ENCODE results near the gene TADA2A. TPM values are rescaled to one million over a fixed set of nuclear protein-coding genes. Genes with fewer than 3 reads are reported as not detected.

Gene TADA2A
- total RNA-seq, 1 experiment from 2014 or later = 24.6 TPM

GRCh38 chr17:37516127-37516571 lies 109.5 kb downstream of the TADA2A start:
- POLR2A ChIA-PET = no interaction called here
- Histone ChIP-seq H4K20me1 (ENCODE audit: insufficient read depth) (no peaks in the 10 kb centered on the region), H3K79me2 (ENCODE audit: insufficient read depth, low read length) (peaks cover 1% of the 10 kb centered on the region; the same call in 1 of the 2 replicates), H3K27ac (ENCODE audit: low read depth, low read length) (no peak overlapping the region), H2AFZ (ENCODE audit: low read depth, low read length, poor library complexity, severe bottlenecking) (no peak overlapping the region), H3K9me2 (ENCODE audit: insufficient read depth) (no peaks in the 10 kb centered on the region), H3K27me3 (ENCODE audit: insufficient read depth, low read length) (no peaks in the 10 kb centered on the region), H3K9ac (ENCODE audit: low read length) (no peak overlapping the region), H3K4me3 (replicated peaks in 1 of 2; ENCODE audit: low read depth in 1 of 2, low read length in 2 of 2) (no peak overlapping the region), H3K9me3 (ENCODE audit: control insufficient read depth in 1 of 2, insufficient read depth in 1 of 2, low read depth in 1 of 2, low read length in 2 of 2) (no peaks in the 10 kb centered on the region), H3K36me3 (ENCODE audit: control insufficient read depth in 1 of 2, insufficient read depth in 2 of 2, low read length in 2 of 2) (peaks cover 14 to 18% of the 10 kb centered on the region in 2 experiments; a peak in 3 of 4 replicates), H3K4me2 (ENCODE audit: low read length) (no peak overlapping the region), H3K4me1 (ENCODE audit: control insufficient read depth in 1 of 2, insufficient read depth in 2 of 2, low read length in 2 of 2) (no peaks in the 10 kb centered on the region)
- CTCF ChIA-PET = no interaction called here
- DNase-seq (ENCODE audit: low read depth, low spot score) (no peak), ATAC-seq (no peak)
- TF ChIP-seq POLR2A (IDR thresholded peaks at IDR 0.05; ENCODE audit: borderline replicate concordance, extremely low read depth, insufficient read depth, insufficient read length) (no peak), FOSL1 (IDR thresholded peaks at IDR 0.05; ENCODE audit: low read depth) (no peak), MAX (IDR thresholded peaks at IDR 0.05) (no peak), RAD21 (IDR thresholded peaks at IDR 0.05; ENCODE audit: low read depth) (no peak), ZBTB33 (IDR thresholded peaks at IDR 0.05; ENCODE audit: extremely low read depth, insufficient replicate concordance, low read length) (no peak), CTCF (IDR thresholded peaks at IDR 0.05 in 2 of 3, conservative IDR thresholded peaks at IDR 0.05 in 1 of 3; ENCODE audit: borderline replicate concordance in 1 of 3, insufficient read depth in 1 of 3, low read depth in 2 of 3, low read length in 2 of 3) (no peak), SRF (IDR thresholded peaks at IDR 0.05; ENCODE audit: low read depth) (no peak), YY1 (IDR thresholded peaks at IDR 0.05; ENCODE audit: extremely low read depth, insufficient replicate concordance, low read depth, low read length) (no peak), ATF3 (IDR thresholded peaks at IDR 0.05) (no peak), CEBPB (IDR thresholded peaks at IDR 0.05; ENCODE audit: low read depth) (no peak), ELF1 (IDR thresholded peaks at IDR 0.05; ENCODE audit: borderline replicate concordance, low read depth) (no peak), ZFX (IDR thresholded peaks at IDR 0.05) (no peak), SIN3A (IDR thresholded peaks at IDR 0.05; ENCODE audit: low read depth) (no peak), JUND (IDR thresholded peaks at IDR 0.05) (no peak)
- intact Hi-C loops (cut with micrococcal nuclease) = no loop called here
- RAD21 ChIA-PET (ENCODE audit: low non-redundant PET in 1 of 2, low total read pairs in 2 of 2, uncharacterized antibody in 2 of 2, unreplicated experiment in 2 of 2) = no interaction called here
- BruUV-seq (replicated peaks) = no TSS peak
